OCI-LY3 (cell line): ENCODE data around the gene TEAD1.

Experiments
- EZH2phosphoT487 ChIP-seq: fragments of 200-600 bp; shearing (Covaris generic); IDR thresholded peaks from 2 replicates; pipeline ENCODE4 v1.6.1; 2018; ENCODE audit warnings: antibody characterized with exemption, mixed run types, low read depth
- TF ChIP-seq, protein P1 (sequence below): fragments of 200-600, 300-600 bp; sonication (generic); IDR thresholded peaks from 2 replicates; pipeline ENCODE4 v1.5.1; 2014; ENCODE audit warnings: antibody characterized with exemption, low read length, low read depth

DNA sequence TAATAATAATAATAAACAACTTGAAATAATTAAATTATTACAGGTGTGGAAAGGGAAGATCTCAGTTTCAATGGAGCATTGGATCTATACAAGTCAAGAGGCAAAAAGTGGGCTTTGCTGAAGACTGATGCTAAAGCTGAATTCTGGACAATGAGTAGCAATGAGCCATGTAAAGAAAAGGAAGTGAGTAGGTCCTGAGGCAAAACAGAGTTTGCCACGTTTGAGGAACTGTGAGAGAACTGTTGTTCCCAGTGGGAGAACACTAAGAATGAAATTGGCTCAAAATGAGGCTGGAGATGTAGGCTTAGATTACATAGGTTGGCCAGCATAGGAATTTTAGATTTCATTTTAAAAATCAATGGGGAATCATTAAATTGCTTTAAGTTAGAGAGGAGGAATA is 33.9 kb upstream of the TEAD1 start:
- TF ChIP-seq, protein P1, sequence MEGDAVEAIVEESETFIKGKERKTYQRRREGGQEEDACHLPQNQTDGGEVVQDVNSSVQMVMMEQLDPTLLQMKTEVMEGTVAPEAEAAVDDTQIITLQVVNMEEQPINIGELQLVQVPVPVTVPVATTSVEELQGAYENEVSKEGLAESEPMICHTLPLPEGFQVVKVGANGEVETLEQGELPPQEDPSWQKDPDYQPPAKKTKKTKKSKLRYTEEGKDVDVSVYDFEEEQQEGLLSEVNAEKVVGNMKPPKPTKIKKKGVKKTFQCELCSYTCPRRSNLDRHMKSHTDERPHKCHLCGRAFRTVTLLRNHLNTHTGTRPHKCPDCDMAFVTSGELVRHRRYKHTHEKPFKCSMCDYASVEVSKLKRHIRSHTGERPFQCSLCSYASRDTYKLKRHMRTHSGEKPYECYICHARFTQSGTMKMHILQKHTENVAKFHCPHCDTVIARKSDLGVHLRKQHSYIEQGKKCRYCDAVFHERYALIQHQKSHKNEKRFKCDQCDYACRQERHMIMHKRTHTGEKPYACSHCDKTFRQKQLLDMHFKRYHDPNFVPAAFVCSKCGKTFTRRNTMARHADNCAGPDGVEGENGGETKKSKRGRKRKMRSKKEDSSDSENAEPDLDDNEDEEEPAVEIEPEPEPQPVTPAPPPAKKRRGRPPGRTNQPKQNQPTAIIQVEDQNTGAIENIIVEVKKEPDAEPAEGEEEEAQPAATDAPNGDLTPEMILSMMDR: no peak
- TF ChIP-seq EZH2phosphoT487: no peak
